Type B pancreatic cell (in vitro differentiated cells): Measurements from ENCODE around the gene GRAMD4. TPM values are rescaled to one million over a fixed set of nuclear protein-coding genes. Genes with fewer than 3 reads are reported as not detected.

ENCODE experiments used
- DNase-seq: peaks from one replicate; pipeline ENCODE4 v3.0.0; 2021; ENCODE audit warnings: mixed read lengths; ENCODE audit not compliant: unreplicated experiment; ENCODE audit errors: extremely low spot score
- H3K27ac Mint-ChIP-seq: 2 replicates; pipeline ENCODE4 v1.8.0; 2021; ENCODE audit warnings: mild to moderate bottlenecking, mixed read lengths
- H3K27me3 Mint-ChIP-seq: 2 replicates; pipeline ENCODE4 v1.8.0; 2021; ENCODE audit warnings: mixed read lengths
- H3K36me3 Mint-ChIP-seq: 2 replicates; pipeline ENCODE4 v1.8.0; 2021; ENCODE audit warnings: mixed read lengths
- H3K4me1 Mint-ChIP-seq: one replicate; pipeline ENCODE4 v1.8.0; 2021; ENCODE audit warnings: mixed read lengths; ENCODE audit not compliant: unreplicated experiment
- H3K4me3 Mint-ChIP-seq: 2 replicates; pipeline ENCODE4 v1.8.0; 2021; ENCODE audit warnings: mild to moderate bottlenecking, mixed read lengths
- H3K9me3 Mint-ChIP-seq: 2 replicates; pipeline ENCODE4 v1.8.0; 2021; ENCODE audit warnings: mixed read lengths
- total RNA-seq: library from RNA; stranded (reverse); gene quantifications from 2 replicates; pipeline ENCODE4 v1.2.1, GENCODE V29; 2021; ENCODE audit warnings: low replicate concordance
- TF ChIP-seq, protein P1 (sequence below): fragments of 200-600 bp; sonication (generic); conservative IDR thresholded peaks from 2 replicates; pipeline ENCODE4 v1.5.0; 2021; ENCODE audit warnings: antibody characterized with exemption, mild to moderate bottlenecking

The GRAMD4 gene
- total RNA-seq, 1 donor from 2014 or later, result 56.4 TPM

DNA sequence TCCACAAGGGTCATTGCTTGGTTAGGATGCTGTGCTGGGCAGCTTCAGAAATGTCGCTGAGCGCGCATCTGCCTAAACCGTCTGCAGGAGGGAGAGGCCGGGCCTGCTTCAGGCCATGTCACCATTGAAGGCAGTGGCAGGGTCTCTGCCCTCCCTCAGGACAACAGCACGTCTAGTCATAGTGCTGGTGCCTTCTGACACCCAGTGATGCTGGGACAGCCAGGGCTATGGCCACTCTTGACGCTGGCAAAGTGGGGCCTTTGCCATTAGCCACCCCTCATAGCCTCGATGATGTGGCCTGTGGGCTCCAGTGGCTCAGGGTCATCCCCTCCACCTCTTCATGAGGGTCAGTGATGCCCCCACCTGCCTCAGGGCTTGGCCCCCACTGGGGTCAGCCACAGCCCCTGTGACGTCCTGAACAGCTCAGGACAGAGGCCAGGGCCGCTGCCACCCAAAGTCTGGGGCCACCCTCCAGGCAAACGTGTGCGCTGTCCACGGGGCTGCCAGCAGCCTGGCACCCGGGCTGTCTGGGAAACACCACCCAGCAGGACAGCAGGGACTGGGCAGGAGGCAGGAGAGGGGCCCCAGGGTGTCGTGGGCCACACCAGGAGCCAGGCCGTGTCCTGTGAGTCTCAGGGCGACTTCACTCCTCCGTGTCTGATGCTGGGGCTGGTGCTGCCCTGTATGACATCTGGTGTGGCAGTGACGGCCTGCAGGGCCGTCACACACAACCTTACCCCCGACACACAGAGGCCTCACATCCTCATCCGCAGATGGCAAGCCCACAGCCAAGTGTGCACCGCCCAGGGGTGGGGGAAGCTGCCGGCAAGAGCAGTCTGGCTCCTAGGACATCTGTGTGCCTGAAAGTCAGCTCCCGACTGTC is 75.4 kb downstream of the GRAMD4 start:
- Mint-ChIP-seq H3K4me1 (no peaks in the 10 kb centered on the region), H3K4me3 (no peak overlapping the region), H3K9me3 (no peaks in the 10 kb centered on the region), H3K27me3 (no peaks in the 10 kb centered on the region), H3K27ac (no peak overlapping the region), H3K36me3 (peaks cover 11% of the 10 kb centered on the region)
- TF ChIP-seq, protein P1, sequence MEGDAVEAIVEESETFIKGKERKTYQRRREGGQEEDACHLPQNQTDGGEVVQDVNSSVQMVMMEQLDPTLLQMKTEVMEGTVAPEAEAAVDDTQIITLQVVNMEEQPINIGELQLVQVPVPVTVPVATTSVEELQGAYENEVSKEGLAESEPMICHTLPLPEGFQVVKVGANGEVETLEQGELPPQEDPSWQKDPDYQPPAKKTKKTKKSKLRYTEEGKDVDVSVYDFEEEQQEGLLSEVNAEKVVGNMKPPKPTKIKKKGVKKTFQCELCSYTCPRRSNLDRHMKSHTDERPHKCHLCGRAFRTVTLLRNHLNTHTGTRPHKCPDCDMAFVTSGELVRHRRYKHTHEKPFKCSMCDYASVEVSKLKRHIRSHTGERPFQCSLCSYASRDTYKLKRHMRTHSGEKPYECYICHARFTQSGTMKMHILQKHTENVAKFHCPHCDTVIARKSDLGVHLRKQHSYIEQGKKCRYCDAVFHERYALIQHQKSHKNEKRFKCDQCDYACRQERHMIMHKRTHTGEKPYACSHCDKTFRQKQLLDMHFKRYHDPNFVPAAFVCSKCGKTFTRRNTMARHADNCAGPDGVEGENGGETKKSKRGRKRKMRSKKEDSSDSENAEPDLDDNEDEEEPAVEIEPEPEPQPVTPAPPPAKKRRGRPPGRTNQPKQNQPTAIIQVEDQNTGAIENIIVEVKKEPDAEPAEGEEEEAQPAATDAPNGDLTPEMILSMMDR, result no peak
- no peak for DNase-seq

DNA sequence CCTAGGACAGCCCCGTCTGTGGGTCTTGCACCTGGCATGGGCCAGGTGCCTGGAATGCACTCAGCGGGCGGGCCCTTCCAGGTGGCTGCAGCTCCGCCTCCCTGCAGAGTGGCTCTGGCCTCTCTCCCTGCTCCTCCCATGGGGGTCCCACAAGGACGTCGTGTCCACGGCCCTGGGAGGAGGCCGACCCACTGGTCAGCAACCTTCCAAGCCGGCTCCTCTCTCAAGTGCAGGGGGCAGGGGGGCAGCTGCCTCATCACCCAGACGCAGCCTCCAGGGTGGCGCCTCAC is 76.0 kb downstream of the GRAMD4 start:
- no peak for DNase-seq
- H3K9me3 Mint-ChIP-seq, result no peaks in the 10 kb centered on the region
- no peaks in the 10 kb centered on the region for H3K4me1 Mint-ChIP-seq
- H3K36me3 Mint-ChIP-seq, result peaks cover 11% of the 10 kb centered on the region
- TF ChIP-seq, protein P1, result no peak
- H3K27ac Mint-ChIP-seq, result no peak overlapping the region
- H3K27me3 Mint-ChIP-seq, result no peaks in the 10 kb centered on the region
- no peak overlapping the region for H3K4me3 Mint-ChIP-seq

DNA sequence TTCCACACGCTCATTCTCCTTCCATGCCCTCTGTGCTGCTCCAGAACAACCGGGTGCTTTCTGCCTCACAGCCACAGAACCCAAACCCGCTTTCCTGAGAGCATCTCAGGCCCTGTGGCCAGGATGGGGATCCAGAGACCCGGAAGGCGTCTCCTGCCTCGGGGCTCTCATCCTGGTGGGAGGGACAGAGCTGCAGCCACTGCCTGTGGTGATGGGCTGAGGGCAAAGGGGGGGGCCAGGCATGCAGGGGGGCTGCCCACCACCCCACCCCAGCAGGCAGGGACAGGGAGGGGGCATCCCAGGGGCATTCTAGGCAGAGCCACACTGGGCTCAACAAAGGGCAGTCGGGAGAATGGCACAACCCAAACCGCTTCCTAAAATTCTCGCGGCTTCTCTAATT is 76.4 kb downstream of the GRAMD4 start:
- TF ChIP-seq, protein P1, result no peak
- H3K4me1 Mint-ChIP-seq, result no peaks in the 10 kb centered on the region
- no peaks in the 10 kb centered on the region for H3K27me3 Mint-ChIP-seq
- no peak overlapping the region for H3K27ac Mint-ChIP-seq
- no peaks in the 10 kb centered on the region for H3K9me3 Mint-ChIP-seq
- no peak overlapping the region for H3K4me3 Mint-ChIP-seq
- DNase-seq, result no peak
- H3K36me3 Mint-ChIP-seq, result peaks cover 11% of the 10 kb centered on the region

DNA sequence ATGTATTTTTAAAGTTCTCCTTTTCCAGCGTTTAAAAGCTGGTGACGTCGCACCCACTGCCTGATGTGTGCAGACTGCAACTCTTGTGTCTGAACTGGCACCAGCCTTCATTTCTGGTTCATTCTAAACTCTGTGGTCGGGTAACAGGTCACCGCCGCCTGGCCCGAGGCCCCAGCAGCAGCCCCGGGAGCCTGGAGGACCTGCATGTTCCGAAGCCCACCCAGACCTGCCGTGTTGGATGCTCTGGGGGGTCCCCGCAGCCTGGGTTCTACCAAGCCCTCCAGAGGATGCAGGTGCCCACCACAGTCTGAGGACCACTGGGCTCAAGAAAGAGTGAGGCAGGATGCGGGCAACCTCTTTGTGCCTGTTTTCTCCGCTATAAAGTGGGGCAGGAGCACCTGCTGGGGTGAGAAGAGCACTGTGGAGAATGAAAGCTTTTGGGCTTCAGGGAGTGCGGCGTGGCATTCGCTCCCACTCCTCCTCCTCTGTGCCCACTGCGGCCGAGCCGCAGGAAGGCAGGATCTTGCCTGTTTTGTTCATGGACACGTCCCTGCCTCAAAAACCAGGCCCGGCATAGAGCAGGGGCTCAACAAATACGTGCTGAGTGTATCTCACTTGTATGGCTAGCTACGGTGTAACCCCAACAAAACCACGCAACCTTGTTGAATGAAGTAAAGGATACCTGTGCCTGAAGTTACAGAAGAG is 77.8 kb downstream of the GRAMD4 start:
- TF ChIP-seq, protein P1, result no peak
- no peak for DNase-seq
- H3K9me3 Mint-ChIP-seq, result no peaks in the 10 kb centered on the region
- no peak overlapping the region for H3K4me3 Mint-ChIP-seq
- no peak overlapping the region for H3K27ac Mint-ChIP-seq
- H3K4me1 Mint-ChIP-seq, result no peaks in the 10 kb centered on the region
- H3K36me3 Mint-ChIP-seq, result peaks cover 11% of the 10 kb centered on the region
- no peaks in the 10 kb centered on the region for H3K27me3 Mint-ChIP-seq

DNA sequence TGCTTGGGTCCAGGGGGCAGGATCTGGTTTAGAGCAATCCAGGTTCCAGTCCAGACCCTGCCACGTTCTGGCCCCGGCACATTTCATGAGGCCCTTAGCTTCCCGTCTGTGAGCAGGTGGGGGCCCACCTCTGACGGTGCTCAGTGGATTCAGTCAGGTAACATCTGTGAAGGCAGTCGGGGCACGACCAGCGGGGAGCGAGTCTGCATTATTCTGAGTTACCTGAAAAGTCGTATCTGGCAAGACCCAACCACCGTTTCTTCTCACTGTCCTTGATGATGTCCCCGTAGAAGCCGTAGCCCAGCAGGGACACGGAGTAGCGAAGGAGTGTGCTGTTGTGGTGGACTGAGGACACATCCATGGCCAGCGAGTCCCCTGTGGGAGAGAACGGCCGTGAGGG is 78.9 kb downstream of the GRAMD4 start:
- H3K4me1 Mint-ChIP-seq, result no peaks in the 10 kb centered on the region
- H3K36me3 Mint-ChIP-seq, result peaks cover 6% of the 10 kb centered on the region
- no peak overlapping the region for H3K27ac Mint-ChIP-seq
- H3K9me3 Mint-ChIP-seq, result no peaks in the 10 kb centered on the region
- TF ChIP-seq, protein P1, result no peak
- no peaks in the 10 kb centered on the region for H3K27me3 Mint-ChIP-seq
- DNase-seq, result no peak
- H3K4me3 Mint-ChIP-seq, result no peak overlapping the region
